GM21447 (cell line): ENCODE measurements around the gene KIAA1958.

Experiments
- ATAC-seq: cut with Tn5 transposase; IDR thresholded peaks from one replicate; pipeline ENCODE4 v1.9.1; 2021; ENCODE audit not compliant: unreplicated experiment

KIAA1958 gene

GRCh38 chr9:112599732-112600131 lies 113.1 kb downstream of the KIAA1958 start:
- no peak for ATAC-seq

GRCh38 chr9:112601636-112602035 lies 115.0 kb downstream of the KIAA1958 start:
- ATAC-seq, result no peak

- no peak for ATAC-seq
These were observed 118.2 kb downstream of the KIAA1958 start for GRCh38 chr9:112604790-112605189.

- ATAC-seq, result peak; percentile 94
These were observed 118.9 kb downstream of the KIAA1958 start for GRCh38 chr9:112605518-112605917.

GRCh38 chr9:112605963-112606699 lies 119.5 kb downstream of the KIAA1958 start:
- ATAC-seq, result peak; percentile 28

- ATAC-seq, result no peak
These were observed 122.2 kb downstream of the KIAA1958 start for GRCh38 chr9:112608851-112609250.

- no peak for ATAC-seq
These were observed 129.1 kb downstream of the KIAA1958 start for GRCh38 chr9:112615584-112616266.

- ATAC-seq, result no peak
These were observed 130.7 kb downstream of the KIAA1958 start for GRCh38 chr9:112617371-112617770.

- no peak for ATAC-seq
These were observed 131.9 kb downstream of the KIAA1958 start for GRCh38 chr9:112618385-112619009.

- ATAC-seq, result no peak
These were observed 133.8 kb downstream of the KIAA1958 start for GRCh38 chr9:112620388-112620787.

- ATAC-seq, result no peak
These were observed 134.5 kb downstream of the KIAA1958 start for GRCh38 chr9:112621018-112621655.

GRCh38 chr9:112623198-112623597 lies 136.6 kb downstream of the KIAA1958 start:
- ATAC-seq, result no peak

GRCh38 chr9:112624711-112625707 lies 138.4 kb downstream of the KIAA1958 start:
- ATAC-seq, result no peak

- ATAC-seq, result no peak
These were observed 143.3 kb downstream of the KIAA1958 start for GRCh38 chr9:112629671-112630485.

GRCh38 chr9:112631313-112632070 lies 144.9 kb downstream of the KIAA1958 start:
- ATAC-seq, result no peak

- no peak for ATAC-seq
These were observed 153.7 kb downstream of the KIAA1958 start for GRCh38 chr9:112640311-112640710.

GRCh38 chr9:112642126-112642525 lies 155.5 kb downstream of the KIAA1958 start:
- ATAC-seq, result no peak

- ATAC-seq, result no peak
These were observed 161.0 kb downstream of the KIAA1958 start for GRCh38 chr9:112647596-112647995.

- ATAC-seq, result no peak
These were observed 162.0 kb downstream of the KIAA1958 start for GRCh38 chr9:112648624-112649023.
